HL-60 (cell line): Measurements from ENCODE around the gene SRPRA.

ENCODE experiments used
- DNase-seq, 2 experiments: peaks; one replicate each; pipeline ENCODE4 v3.0.0-alpha.2; 2010 to 2020; ENCODE audit warnings: low read depth in 1 of 2, low spot score in 1 of 2
- H3K27ac ChIP-seq: fragments of 250-450 bp; sonication (Bioruptor Pico); replicated peaks from 2 replicates; pipeline ENCODE4 v1.5.1; 2020; ENCODE audit warnings: mild to moderate bottlenecking, moderate library complexity
- H3K27me3 ChIP-seq: fragments of 250-450 bp; sonication (Bioruptor Pico); 2 replicates; pipeline ENCODE4 v1.5.1; 2021; ENCODE audit warnings: mild to moderate bottlenecking, moderate library complexity; ENCODE audit not compliant: insufficient read depth, poor library complexity, severe bottlenecking
- H3K4me3 ChIP-seq: replicated peaks from 2 replicates; pipeline ENCODE4 v1.5.1; 2011; ENCODE audit warnings: mild to moderate bottlenecking, control low read depth, low read length; ENCODE audit not compliant: insufficient read depth
- GABPA ChIP-seq: IDR thresholded peaks from 2 replicates; pipeline ENCODE4 v1.6.1; 2012; ENCODE audit warnings: low read depth
- POLR2AphosphoS5 ChIP-seq: IDR thresholded peaks from 2 replicates; pipeline ENCODE4 v1.6.1; 2012; ENCODE audit warnings: low read depth
- SPI1 ChIP-seq: IDR thresholded peaks from 2 replicates; pipeline ENCODE4 v1.6.1; 2012; ENCODE audit warnings: low read depth, mild to moderate bottlenecking, borderline replicate concordance
- TF ChIP-seq, protein P1 (sequence below): IDR thresholded peaks from 2 replicates; pipeline ENCODE4 v1.6.1; 2012; ENCODE audit warnings: low read depth; ENCODE audit not compliant: insufficient replicate concordance
- TF ChIP-seq, protein P2 (sequence below): IDR thresholded peaks from one replicate; pipeline ENCODE4 v1.5.1; 2011; ENCODE audit warnings: low read length, control low read depth, inconsistent platforms; ENCODE audit not compliant: insufficient read depth

SRPRA gene

DNA sequence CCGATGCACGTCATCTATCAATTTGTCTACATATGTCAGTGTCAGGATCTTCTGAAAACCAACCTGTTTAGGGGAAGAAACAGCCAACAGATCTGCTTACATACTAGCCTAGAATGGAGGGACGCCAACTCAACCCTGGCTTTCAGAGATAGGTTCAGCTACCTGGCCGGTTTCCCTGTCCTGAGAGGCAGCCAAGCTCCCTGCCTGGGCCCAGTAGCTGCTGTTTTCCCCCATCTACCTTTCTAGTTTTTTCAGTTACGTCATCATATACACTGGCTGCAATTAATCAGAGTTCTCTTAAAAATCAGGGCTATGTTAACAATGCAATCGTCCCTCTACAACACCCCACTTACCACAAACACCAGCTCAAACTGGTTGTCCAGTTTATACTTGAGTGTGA lies 1.0 kb downstream of the SRPRA start:
- Histone ChIP-seq H3K27ac (peak overlapping the region; percentile 86), H3K4me3 (peak overlapping the region; percentile 91)
- DNase-seq = no peak

DNA sequence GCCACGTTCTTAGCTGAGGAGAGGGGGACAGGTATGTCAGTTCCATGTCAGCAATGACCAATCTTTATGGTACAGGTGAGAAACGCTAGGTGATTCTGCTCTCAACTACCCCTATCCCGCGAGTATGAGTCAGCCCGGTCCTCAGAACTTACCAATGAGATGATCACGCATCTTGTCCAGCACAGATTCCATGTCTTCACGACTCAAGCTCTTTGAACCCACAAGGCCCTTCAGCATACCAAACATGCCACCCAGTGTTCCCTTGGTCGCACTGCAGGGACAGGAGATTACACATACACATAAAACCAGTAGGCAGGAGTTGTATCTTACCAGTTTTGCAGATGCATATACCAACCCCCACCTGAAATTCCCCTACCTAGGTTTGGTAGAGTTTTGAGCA lies 2.9 kb downstream of the SRPRA start:
- TF ChIP-seq SPI1 (no peak), POLR2AphosphoS5 (no peak), GABPA (no peak)
- TF ChIP-seq, protein P1, sequence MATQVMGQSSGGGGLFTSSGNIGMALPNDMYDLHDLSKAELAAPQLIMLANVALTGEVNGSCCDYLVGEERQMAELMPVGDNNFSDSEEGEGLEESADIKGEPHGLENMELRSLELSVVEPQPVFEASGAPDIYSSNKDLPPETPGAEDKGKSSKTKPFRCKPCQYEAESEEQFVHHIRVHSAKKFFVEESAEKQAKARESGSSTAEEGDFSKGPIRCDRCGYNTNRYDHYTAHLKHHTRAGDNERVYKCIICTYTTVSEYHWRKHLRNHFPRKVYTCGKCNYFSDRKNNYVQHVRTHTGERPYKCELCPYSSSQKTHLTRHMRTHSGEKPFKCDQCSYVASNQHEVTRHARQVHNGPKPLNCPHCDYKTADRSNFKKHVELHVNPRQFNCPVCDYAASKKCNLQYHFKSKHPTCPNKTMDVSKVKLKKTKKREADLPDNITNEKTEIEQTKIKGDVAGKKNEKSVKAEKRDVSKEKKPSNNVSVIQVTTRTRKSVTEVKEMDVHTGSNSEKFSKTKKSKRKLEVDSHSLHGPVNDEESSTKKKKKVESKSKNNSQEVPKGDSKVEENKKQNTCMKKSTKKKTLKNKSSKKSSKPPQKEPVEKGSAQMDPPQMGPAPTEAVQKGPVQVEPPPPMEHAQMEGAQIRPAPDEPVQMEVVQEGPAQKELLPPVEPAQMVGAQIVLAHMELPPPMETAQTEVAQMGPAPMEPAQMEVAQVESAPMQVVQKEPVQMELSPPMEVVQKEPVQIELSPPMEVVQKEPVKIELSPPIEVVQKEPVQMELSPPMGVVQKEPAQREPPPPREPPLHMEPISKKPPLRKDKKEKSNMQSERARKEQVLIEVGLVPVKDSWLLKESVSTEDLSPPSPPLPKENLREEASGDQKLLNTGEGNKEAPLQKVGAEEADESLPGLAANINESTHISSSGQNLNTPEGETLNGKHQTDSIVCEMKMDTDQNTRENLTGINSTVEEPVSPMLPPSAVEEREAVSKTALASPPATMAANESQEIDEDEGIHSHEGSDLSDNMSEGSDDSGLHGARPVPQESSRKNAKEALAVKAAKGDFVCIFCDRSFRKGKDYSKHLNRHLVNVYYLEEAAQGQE = no peak
- TF ChIP-seq, protein P2, sequence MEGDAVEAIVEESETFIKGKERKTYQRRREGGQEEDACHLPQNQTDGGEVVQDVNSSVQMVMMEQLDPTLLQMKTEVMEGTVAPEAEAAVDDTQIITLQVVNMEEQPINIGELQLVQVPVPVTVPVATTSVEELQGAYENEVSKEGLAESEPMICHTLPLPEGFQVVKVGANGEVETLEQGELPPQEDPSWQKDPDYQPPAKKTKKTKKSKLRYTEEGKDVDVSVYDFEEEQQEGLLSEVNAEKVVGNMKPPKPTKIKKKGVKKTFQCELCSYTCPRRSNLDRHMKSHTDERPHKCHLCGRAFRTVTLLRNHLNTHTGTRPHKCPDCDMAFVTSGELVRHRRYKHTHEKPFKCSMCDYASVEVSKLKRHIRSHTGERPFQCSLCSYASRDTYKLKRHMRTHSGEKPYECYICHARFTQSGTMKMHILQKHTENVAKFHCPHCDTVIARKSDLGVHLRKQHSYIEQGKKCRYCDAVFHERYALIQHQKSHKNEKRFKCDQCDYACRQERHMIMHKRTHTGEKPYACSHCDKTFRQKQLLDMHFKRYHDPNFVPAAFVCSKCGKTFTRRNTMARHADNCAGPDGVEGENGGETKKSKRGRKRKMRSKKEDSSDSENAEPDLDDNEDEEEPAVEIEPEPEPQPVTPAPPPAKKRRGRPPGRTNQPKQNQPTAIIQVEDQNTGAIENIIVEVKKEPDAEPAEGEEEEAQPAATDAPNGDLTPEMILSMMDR = no peak
- DNase-seq = no peak
- Histone ChIP-seq H3K27ac (no peak overlapping the region), H3K4me3 (no peak overlapping the region), H3K27me3 (no peaks in the 10 kb centered on the region)

More for the DNA sequence above, 1.0 kb downstream of the SRPRA start:
- no peaks in the 10 kb centered on the region for H3K27me3 ChIP-seq
- TF ChIP-seq POLR2AphosphoS5 (no peak), GABPA (no peak), SPI1 (no peak)
- TF ChIP-seq, protein P1 = no peak
- TF ChIP-seq, protein P2 = no peak

DNA sequence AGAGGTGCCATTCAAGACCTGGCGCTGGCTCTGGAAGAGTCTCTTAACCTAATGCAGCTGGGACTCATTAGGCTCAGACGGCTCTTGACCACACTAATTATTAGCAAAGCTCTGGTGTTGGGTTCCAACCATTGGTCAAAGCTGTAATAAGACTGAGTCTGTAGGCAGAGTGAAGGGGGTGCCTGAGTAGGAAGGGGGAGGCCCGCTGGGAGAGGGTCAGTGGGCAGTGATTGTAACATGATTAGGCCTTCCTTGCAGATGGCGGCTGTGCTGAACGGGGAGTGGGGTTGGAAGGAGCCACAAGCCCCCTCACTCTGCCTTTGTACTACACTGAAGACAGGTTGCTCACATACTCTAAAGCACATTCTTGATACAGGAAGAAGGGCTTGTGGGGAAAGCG lies 5.2 kb downstream of the SRPRA start:
- DNase-seq = no peak
- H3K4me3 ChIP-seq = no peak overlapping the region
- H3K27ac ChIP-seq = no peak overlapping the region
- H3K27me3 ChIP-seq = no peaks in the 10 kb centered on the region
- no peak for TF ChIP-seq SPI1
- no peak for TF ChIP-seq GABPA
- TF ChIP-seq, protein P1 = no peak
- TF ChIP-seq POLR2AphosphoS5 = no peak
- TF ChIP-seq, protein P2 = no peak
